Measurements from ENCODE around the gene ISL1. TPM values are rescaled to one million over a fixed set of nuclear protein-coding genes. Genes with fewer than 3 reads are reported as not detected.

The ISL1 gene
- total and polyA plus RNA-seq, 2 of the 4 experiments (the other 2 are of a cell fraction), result under 0.01 TPM; not detected in 1

DNA sequence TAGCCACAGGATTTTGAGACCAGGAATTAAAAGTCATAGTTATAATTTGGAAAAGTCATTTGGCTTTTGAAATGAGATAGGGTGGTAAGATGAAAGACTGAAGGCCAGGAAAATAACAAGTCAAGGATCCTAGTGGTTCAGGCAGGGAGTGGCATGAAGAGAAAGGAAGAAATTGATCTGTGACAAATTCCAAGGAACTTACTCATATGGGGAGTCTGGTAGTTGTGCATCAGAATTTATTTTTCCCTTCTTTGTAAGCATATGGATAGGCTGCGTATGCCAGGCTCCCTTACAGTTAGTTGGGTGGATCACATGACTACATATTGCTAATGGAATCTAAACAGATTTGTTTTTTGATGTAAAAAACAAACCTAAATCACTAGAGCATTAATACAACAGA lies 21.0 kb downstream of the ISL1 start:
- WGBS, 2 experiments (ENCODE audit: extremely low coverage in 2 of 2, insufficient read length in 1 of 2), result no CpG with 5 or more reads among the region's 1 CpG
- no peaks in the 10 kb centered on the region for H3K36me3 ChIP-seq (ENCODE audit: control insufficient read depth, insufficient read depth, low read length)
- H3K23ac ChIP-seq (ENCODE audit: low read depth, low read length), result no peak overlapping the region
- ATAC-seq (ENCODE audit: low read depth), result no peak
- no peak overlapping the region for H3K4me3 ChIP-seq (ENCODE audit: insufficient read depth, low read depth, low read length)
- CTCF ChIA-PET, result no interaction called here
- H3K9me3 ChIP-seq (ENCODE audit: control insufficient read depth, insufficient read depth, low read length), result no peaks in the 10 kb centered on the region
- H3K27me3 ChIP-seq (ENCODE audit: control insufficient read depth, insufficient read depth, low read length), result peaks cover 4% of the 10 kb centered on the region; the same call in 1 of the 2 replicates
- intact Hi-C loops (cut with micrococcal nuclease), result no loop called here
- H3K18ac ChIP-seq (ENCODE audit: low read depth, low read length), result no peak overlapping the region
- H2AFZ ChIP-seq (replicated peaks; ENCODE audit: low read length, poor library complexity), result no peak overlapping the region
- no peaks in the 10 kb centered on the region for H3K4me1 ChIP-seq (ENCODE audit: control insufficient read depth, insufficient read depth, low read length)
- TF ChIP-seq, protein P1, sequence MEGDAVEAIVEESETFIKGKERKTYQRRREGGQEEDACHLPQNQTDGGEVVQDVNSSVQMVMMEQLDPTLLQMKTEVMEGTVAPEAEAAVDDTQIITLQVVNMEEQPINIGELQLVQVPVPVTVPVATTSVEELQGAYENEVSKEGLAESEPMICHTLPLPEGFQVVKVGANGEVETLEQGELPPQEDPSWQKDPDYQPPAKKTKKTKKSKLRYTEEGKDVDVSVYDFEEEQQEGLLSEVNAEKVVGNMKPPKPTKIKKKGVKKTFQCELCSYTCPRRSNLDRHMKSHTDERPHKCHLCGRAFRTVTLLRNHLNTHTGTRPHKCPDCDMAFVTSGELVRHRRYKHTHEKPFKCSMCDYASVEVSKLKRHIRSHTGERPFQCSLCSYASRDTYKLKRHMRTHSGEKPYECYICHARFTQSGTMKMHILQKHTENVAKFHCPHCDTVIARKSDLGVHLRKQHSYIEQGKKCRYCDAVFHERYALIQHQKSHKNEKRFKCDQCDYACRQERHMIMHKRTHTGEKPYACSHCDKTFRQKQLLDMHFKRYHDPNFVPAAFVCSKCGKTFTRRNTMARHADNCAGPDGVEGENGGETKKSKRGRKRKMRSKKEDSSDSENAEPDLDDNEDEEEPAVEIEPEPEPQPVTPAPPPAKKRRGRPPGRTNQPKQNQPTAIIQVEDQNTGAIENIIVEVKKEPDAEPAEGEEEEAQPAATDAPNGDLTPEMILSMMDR (conservative IDR thresholded peaks at IDR 0.05; ENCODE audit: low read depth, low read length), result no peak
- TF ChIP-seq RFX5 (IDR thresholded peaks at IDR 0.05; ENCODE audit: low read depth, low read length) (no peak), NFE2L2 (IDR thresholded peaks at IDR 0.05; ENCODE audit: low read depth, low read length) (no peak), MXI1 (IDR thresholded peaks at IDR 0.05; ENCODE audit: borderline replicate concordance, low read depth, low read length) (no peak), RAD21 (IDR thresholded peaks at IDR 0.05; ENCODE audit: low read length) (no peak), CHD1 (IDR thresholded peaks at IDR 0.05; ENCODE audit: low read depth, low read length) (no peak), FOS (IDR thresholded peaks at IDR 0.05; ENCODE audit: low read depth, low read length) (no peak), BHLHE40 (IDR thresholded peaks at IDR 0.05; ENCODE audit: low read depth, low read length) (no peak), SMC3 (IDR thresholded peaks at IDR 0.05; ENCODE audit: low read depth, low read length) (no peak), MAFK (IDR thresholded peaks at IDR 0.05; ENCODE audit: low read depth, low read length) (no peak), CEBPB (IDR thresholded peaks at IDR 0.05; ENCODE audit: low read depth, low read length) (no peak), RCOR1 (IDR thresholded peaks at IDR 0.05; ENCODE audit: insufficient replicate concordance, low read length) (no peak), MAZ (IDR thresholded peaks at IDR 0.05; ENCODE audit: borderline replicate concordance, low read depth, low read length) (no peak), POLR2A (IDR thresholded peaks at IDR 0.05; ENCODE audit: low read depth, low read length) (no peak)
- TF ChIP-seq, protein P2, sequence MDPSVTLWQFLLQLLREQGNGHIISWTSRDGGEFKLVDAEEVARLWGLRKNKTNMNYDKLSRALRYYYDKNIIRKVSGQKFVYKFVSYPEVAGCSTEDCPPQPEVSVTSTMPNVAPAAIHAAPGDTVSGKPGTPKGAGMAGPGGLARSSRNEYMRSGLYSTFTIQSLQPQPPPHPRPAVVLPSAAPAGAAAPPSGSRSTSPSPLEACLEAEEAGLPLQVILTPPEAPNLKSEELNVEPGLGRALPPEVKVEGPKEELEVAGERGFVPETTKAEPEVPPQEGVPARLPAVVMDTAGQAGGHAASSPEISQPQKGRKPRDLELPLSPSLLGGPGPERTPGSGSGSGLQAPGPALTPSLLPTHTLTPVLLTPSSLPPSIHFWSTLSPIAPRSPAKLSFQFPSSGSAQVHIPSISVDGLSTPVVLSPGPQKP (IDR thresholded peaks at IDR 0.05; ENCODE audit: borderline replicate concordance, low read depth, low read length), result no peak
- TF ChIP-seq, protein P3, sequence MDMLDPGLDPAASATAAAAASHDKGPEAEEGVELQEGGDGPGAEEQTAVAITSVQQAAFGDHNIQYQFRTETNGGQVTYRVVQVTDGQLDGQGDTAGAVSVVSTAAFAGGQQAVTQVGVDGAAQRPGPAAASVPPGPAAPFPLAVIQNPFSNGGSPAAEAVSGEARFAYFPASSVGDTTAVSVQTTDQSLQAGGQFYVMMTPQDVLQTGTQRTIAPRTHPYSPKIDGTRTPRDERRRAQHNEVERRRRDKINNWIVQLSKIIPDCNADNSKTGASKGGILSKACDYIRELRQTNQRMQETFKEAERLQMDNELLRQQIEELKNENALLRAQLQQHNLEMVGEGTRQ (IDR thresholded peaks at IDR 0.05; ENCODE audit: low read depth, low read length), result no peak
- no peak for DNase-seq
- no peak overlapping the region for H4K5ac ChIP-seq (ENCODE audit: low read depth, low read length)
- H3K27ac ChIP-seq (ENCODE audit: insufficient read depth, low read length), result no peak overlapping the region
- no peak overlapping the region for H4K91ac ChIP-seq (ENCODE audit: insufficient read depth, low read depth, low read length)
- H3K9ac ChIP-seq (ENCODE audit: low read depth, low read length), result no peak overlapping the region
- no peak overlapping the region for H3K4ac ChIP-seq (ENCODE audit: low read depth, low read length)
- H3K79me1 ChIP-seq (ENCODE audit: low read depth in 1 of 2, low read length in 2 of 2), result no peaks in the 10 kb centered on the region
- no peak overlapping the region for H2BK5ac ChIP-seq (ENCODE audit: low read depth, low read length, poor library complexity, severe bottlenecking)
- no peaks in the 10 kb centered on the region for H4K20me1 ChIP-seq (ENCODE audit: insufficient read depth, low read length)
- no peak overlapping the region for H2BK15ac ChIP-seq (ENCODE audit: low read depth, low read length)
- no peak overlapping the region for H2AK5ac ChIP-seq (ENCODE audit: low read depth, low read length)
- H3K56ac ChIP-seq (ENCODE audit: extremely low read depth, insufficient read depth, low read length), result no peak overlapping the region
- H4K8ac ChIP-seq (ENCODE audit: low read depth in 2 of 2, low read length in 2 of 2), result no peak overlapping the region
- no TSS peak for BruUV-seq (replicated peaks)
- no peak overlapping the region for H2AK9ac ChIP-seq (replicated peaks; ENCODE audit: low read depth, low read length, poor library complexity)
- dilution Hi-C loops (cut with HindIII; ENCODE audit: low sequenced_read_pairs, unreplicated experiment), result no loop called here
- H3K14ac ChIP-seq (replicated peaks; ENCODE audit: low read depth, low read length), result no peak overlapping the region
- H3K4me2 ChIP-seq (ENCODE audit: low read depth, low read length), result no peak overlapping the region
- H2BK120ac ChIP-seq (ENCODE audit: low read depth, low read length), result no peak overlapping the region
- POLR2A ChIA-PET (ENCODE audit: unreplicated experiment), result no interaction called here
- H2BK20ac ChIP-seq (ENCODE audit: low read depth, low read length), result no peak overlapping the region
- in situ Hi-C loops (cut with MboI; ENCODE audit: low sequenced_read_pairs), result no loop called here
- no peaks in the 10 kb centered on the region for H3K9me1 ChIP-seq (ENCODE audit: insufficient read depth, low read length)
